Stimulated activated CD4-positive, alpha-beta T cell treated with anti-CD3 and anti-CD28 coated beads, Interleukin-15, amount 100 ng/mL, for 48 hours (primary cell): ENCODE measurements around the gene ANO2.
"Not testable (repeated sequence)": the region's sequence is repeated elsewhere in the genome, so short reads cannot be mapped to it uniquely, and the experiment has no call there.

Source experiments
- DNase-seq, 2 donors: peaks; one replicate each; pipeline ENCODE4 v3.0.0-alpha.2; 2020; ENCODE audit warnings: low read depth in 2 of 2

Gene ANO2

GRCh38 chr12:5669624-5670023 lies 275.4 kb downstream of the ANO2 start:
- DNase-seq: not testable (repeated sequence)

GRCh38 chr12:5665615-5666014 lies 279.4 kb downstream of the ANO2 start:
- no peak for DNase-seq

- DNase-seq: no peak
Observed at GRCh38 chr12:5661811-5662210, 283.2 kb downstream of the ANO2 start.

GRCh38 chr12:5660238-5660637 lies 284.8 kb downstream of the ANO2 start:
- no peak for DNase-seq

GRCh38 chr12:5658339-5658941 lies 286.6 kb downstream of the ANO2 start:
- DNase-seq: not testable (repeated sequence)

GRCh38 chr12:5656836-5657235 lies 288.2 kb downstream of the ANO2 start:
- DNase-seq: no peak

- no peak for DNase-seq
Observed at GRCh38 chr12:5655120-5655519, 289.9 kb downstream of the ANO2 start.

- DNase-seq: no peak
Observed at GRCh38 chr12:5654019-5654418, 291.0 kb downstream of the ANO2 start.

GRCh38 chr12:5650829-5651461 lies 294.1 kb downstream of the ANO2 start:
- no peak for DNase-seq

- DNase-seq: no peak
Observed at GRCh38 chr12:5650281-5650680, 294.8 kb downstream of the ANO2 start.

GRCh38 chr12:5648692-5649359 lies 296.2 kb downstream of the ANO2 start:
- DNase-seq: no peak

GRCh38 chr12:5643266-5643665 lies 301.8 kb downstream of the ANO2 start:
- no peak for DNase-seq

GRCh38 chr12:5637698-5638097 lies 307.4 kb downstream of the ANO2 start:
- no peak for DNase-seq

- no peak for DNase-seq
Observed at GRCh38 chr12:5636907-5637306, 308.2 kb downstream of the ANO2 start.

- DNase-seq: no peak
Observed at GRCh38 chr12:5633106-5633505, 312.0 kb downstream of the ANO2 start.

- DNase-seq: no peak
Observed at GRCh38 chr12:5632453-5632852, 312.6 kb downstream of the ANO2 start.

GRCh38 chr12:5631497-5631896 lies 313.6 kb downstream of the ANO2 start:
- DNase-seq: no peak

- no peak for DNase-seq
Observed at GRCh38 chr12:5630726-5631125, 314.3 kb downstream of the ANO2 start.

GRCh38 chr12:5628501-5628900 lies 316.6 kb downstream of the ANO2 start:
- no peak for DNase-seq

GRCh38 chr12:5627053-5627630 lies 317.9 kb downstream of the ANO2 start:
- DNase-seq: no peak

- DNase-seq: no peak
Observed at GRCh38 chr12:5626151-5626550, 318.9 kb downstream of the ANO2 start.

GRCh38 chr12:5624486-5625272 lies 320.4 kb downstream of the ANO2 start:
- no peak for DNase-seq
